ENCODE results near the gene DNAJC7.
"Not testable (repeated sequence)": the region's sequence is repeated elsewhere in the genome, so short reads cannot be mapped to it uniquely, and the experiment has no call there.

DNAJC7 gene

GRCh38 chr17:41957031-41957868 lies 60.0 kb downstream of the DNAJC7 start:
- no peak for DNase-seq

GRCh38 chr17:41956522-41956921 lies 60.7 kb downstream of the DNAJC7 start:
- no peak for DNase-seq

GRCh38 chr17:41948762-41949460 lies 68.3 kb downstream of the DNAJC7 start:
- DNase-seq, result no peak

- DNase-seq, result no peak
These were observed 72.3 kb downstream of the DNAJC7 start for GRCh38 chr17:41944943-41945342.

GRCh38 chr17:41943492-41943891 lies 73.7 kb downstream of the DNAJC7 start:
- DNase-seq, result no peak

GRCh38 chr17:41942626-41943373 lies 74.4 kb downstream of the DNAJC7 start:
- no peak for DNase-seq

GRCh38 chr17:41941168-41941567 lies 76.1 kb downstream of the DNAJC7 start:
- no peak for DNase-seq

GRCh38 chr17:41939693-41940090 lies 77.5 kb downstream of the DNAJC7 start:
- DNase-seq, result no peak

GRCh38 chr17:41939044-41939692 lies 78.1 kb downstream of the DNAJC7 start:
- DNase-seq, result no peak

GRCh38 chr17:41937970-41938954 lies 79.0 kb downstream of the DNAJC7 start:
- peak in 1 of 14 donors; percentile 49 for DNase-seq

- no peak for DNase-seq
These were observed 81.6 kb downstream of the DNAJC7 start for GRCh38 chr17:41935641-41936040.

- no peak for DNase-seq
These were observed 84.3 kb downstream of the DNAJC7 start for GRCh38 chr17:41932816-41933389.

GRCh38 chr17:41931715-41932114 lies 85.5 kb downstream of the DNAJC7 start:
- DNase-seq, result not testable (repeated sequence)

- not testable (repeated sequence) for DNase-seq
These were observed 86.4 kb downstream of the DNAJC7 start for GRCh38 chr17:41930833-41931156.

GRCh38 chr17:41930009-41930832 lies 87.0 kb downstream of the DNAJC7 start, which contains the start of gene ODAD4:
Gene ODAD4, plus strand, starts transcription at chr17:41930617. Its CDS starts 107 bp downstream, at chr17:41930724.
- DNase-seq, result peak; percentile 53 to 96 (median 93)

GRCh38 chr17:41928693-41929251 lies 88.5 kb downstream of the DNAJC7 start:
- no peak for DNase-seq

Data from C1 segment of cervical spinal cord (tissue), 14 donors.